ENCODE results near the gene IL11RA.

The IL11RA gene

DNA sequence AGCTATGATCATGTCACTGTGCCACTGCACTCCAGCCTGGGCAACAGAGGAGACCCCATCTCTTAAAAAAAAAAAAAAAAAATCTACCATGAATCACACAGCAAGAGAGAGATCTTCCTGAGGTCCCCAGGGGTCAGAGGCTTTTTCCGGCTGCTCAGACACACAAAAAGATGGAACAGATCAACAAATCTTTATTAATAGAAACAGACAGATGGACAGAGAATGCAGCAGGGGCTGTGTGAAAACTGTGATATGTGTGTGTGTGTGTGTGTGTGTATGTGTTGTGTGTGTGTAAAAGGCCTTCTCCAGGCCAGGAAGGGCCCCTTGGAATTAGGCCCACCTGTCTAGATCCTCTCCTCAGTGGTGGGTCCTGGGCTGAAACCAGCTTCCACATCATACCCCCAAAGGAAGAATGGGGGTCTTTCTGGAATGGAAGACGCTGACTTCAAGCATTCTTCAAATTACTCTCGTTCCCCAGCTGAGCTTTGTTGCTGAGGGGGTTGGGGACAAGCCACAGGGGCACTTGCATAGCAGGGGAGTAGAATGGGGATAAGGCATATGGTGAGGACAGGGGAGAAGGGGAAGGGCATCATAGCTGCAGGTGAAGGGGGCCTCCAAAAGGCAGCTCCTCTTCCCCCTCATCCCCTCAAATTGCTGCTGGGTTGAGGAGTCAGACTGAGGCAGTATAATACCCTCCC is 17.3 kb upstream of the IL11RA start:
- POLR2A ChIA-PET: interaction anchor here (1.0 to 6.0 kb wide), 3 partner anchors 12 to 23 kb away, joined by 3 to 67 read pairs (median 6); partner anchors contain the start of genes GALT and RPP25L
- TF ChIP-seq LEF1 (IDR thresholded peaks at IDR 0.05; ENCODE audit: borderline replicate concordance): no peak
- no peak for TF ChIP-seq ELF4 (IDR thresholded peaks at IDR 0.05)
- no peak for TF ChIP-seq TARDBP (IDR thresholded peaks at IDR 0.05)
- CTCF ChIA-PET: interaction anchor here (0.8 to 3.7 kb wide), 8 partner anchors 10 to 68 kb away, joined by 3 to 15 read pairs (median 5); partner anchors contain the start of genes DCTN3, GALT and RPP25L
- no peak for DNase-seq (ENCODE audit: extremely low spot score)

DNA sequence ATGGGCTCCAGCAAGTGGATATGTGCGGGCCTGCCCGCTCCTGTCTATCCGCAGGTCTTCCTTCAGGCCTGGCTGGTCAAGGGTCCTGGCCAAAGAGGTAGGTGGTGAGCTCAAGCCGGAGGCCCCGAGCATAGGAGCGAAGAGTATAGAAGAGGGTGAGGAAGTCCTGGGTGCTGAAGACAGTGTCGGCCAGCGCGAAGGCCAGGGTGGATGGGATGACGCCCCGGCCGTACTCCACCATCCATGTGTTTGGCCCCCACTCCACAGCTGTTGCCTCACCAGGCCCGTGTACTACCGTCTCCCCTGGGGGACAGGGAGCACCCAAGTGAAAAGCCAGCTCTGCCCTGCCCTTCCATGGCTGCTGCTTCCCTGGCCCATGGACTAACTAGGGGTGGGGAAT is 16.4 kb upstream of the IL11RA start:
- DNase-seq (ENCODE audit: extremely low spot score): no peak
- CTCF ChIA-PET: interaction anchor here (1.3 to 3.7 kb wide), 3 partner anchors 11 to 67 kb away, joined by 5 to 15 read pairs (median 9); partner anchors contain the start of genes GALT and RPP25L
- TF ChIP-seq LEF1 (IDR thresholded peaks at IDR 0.05; ENCODE audit: borderline replicate concordance) (no peak), SUZ12 (IDR thresholded peaks at IDR 0.05) (no peak), SP1 (IDR thresholded peaks at IDR 0.05) (no peak), TARDBP (IDR thresholded peaks at IDR 0.05) (no peak), NFRKB (IDR thresholded peaks at IDR 0.05) (no peak), CTBP1 (IDR thresholded peaks at IDR 0.05; ENCODE audit: borderline replicate concordance) (no peak), HDGF (IDR thresholded peaks at IDR 0.05; ENCODE audit: borderline replicate concordance) (no peak), FOXK2 (IDR thresholded peaks at IDR 0.05) (no peak), L3MBTL2 (conservative IDR thresholded peaks at IDR 0.05) (no peak), ARNT (IDR thresholded peaks at IDR 0.05) (no peak), FOXA1 (IDR thresholded peaks at IDR 0.05) (no peak), ZNF384 (IDR thresholded peaks at IDR 0.05) (no peak), ELF4 (IDR thresholded peaks at IDR 0.05) (no peak), FOXM1 (IDR thresholded peaks at IDR 0.05; ENCODE audit: borderline replicate concordance) (no peak)
- TF ChIP-seq, protein P1, sequence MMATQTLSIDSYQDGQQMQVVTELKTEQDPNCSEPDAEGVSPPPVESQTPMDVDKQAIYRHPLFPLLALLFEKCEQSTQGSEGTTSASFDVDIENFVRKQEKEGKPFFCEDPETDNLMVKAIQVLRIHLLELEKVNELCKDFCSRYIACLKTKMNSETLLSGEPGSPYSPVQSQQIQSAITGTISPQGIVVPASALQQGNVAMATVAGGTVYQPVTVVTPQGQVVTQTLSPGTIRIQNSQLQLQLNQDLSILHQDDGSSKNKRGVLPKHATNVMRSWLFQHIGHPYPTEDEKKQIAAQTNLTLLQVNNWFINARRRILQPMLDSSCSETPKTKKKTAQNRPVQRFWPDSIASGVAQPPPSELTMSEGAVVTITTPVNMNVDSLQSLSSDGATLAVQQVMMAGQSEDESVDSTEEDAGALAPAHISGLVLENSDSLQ (IDR thresholded peaks at IDR 0.05): no peak
- POLR2A ChIA-PET: interaction anchor here (1.0 to 6.0 kb wide), 3 partner anchors 11 to 66 kb away, joined by 3 to 67 read pairs (median 4); partner anchors contain the start of gene GALT

DNA sequence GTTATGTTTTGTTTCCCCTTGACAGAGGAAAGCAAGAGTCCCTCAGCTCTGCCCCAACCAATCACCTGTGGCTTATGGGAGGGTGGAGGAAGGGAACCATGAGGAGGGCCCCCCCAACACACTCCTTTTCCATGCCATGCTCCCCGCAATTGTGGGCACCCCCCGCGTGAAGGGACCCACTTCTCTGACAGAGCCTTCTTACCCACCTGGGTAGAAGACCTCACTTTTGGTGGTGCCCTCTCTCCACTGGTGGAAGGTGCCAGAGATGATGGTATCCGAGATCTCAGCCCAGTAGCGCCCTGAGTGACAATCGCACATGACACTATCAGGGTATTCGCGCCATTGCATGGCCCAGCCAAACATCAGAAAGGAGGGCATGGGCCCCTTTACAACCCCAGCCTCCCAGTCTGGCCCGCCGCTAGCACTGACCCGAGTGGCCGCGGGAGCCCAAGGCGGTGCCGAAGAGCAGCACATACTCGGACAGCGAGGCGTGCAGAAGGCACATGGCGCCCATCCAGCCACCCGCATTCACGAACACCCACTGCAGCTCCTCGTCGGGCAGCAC is 15.1 kb upstream of the IL11RA start:
- TF ChIP-seq SP1 (IDR thresholded peaks at IDR 0.05): no peak
- peak; percentile 94; the same call in 1 of the 2 replicates for TF ChIP-seq L3MBTL2 (conservative IDR thresholded peaks at IDR 0.05)
- TF ChIP-seq ELF4 (IDR thresholded peaks at IDR 0.05): no peak
- ChIA-PET POLR2A (interaction anchor here (0.7 to 6.0 kb wide), 9 partner anchors 10 to 54 kb away, joined by 3 to 67 read pairs (median 5); partner anchors contain the start of genes DCTN3, GALT, IL11RA and RPP25L), CTCF (interaction anchor here (0.9 to 2.2 kb wide), 2 partner anchors 10 to 233 kb away, joined by 5 to 11 read pairs; partner anchors contain the start of gene GALT)
- DNase-seq (ENCODE audit: extremely low spot score): no peak

GRCh38 chr9:34637356-34638137 is 14.4 kb upstream of the IL11RA start, which contains the start of gene SIGMAR1:
Gene SIGMAR1, minus strand, starts transcription at chr9:34637787. Its CDS starts 90 bp downstream, at chr9:34637697.
- CTCF ChIA-PET: interaction anchor here (0.9 to 2.2 kb wide), 2 partner anchors 9 to 233 kb away, joined by 5 to 11 read pairs; partner anchors contain the start of gene GALT
- peak; percentile 91 for DNase-seq (ENCODE audit: extremely low spot score)
- TF ChIP-seq, protein P1 (IDR thresholded peaks at IDR 0.05): no peak
- peak; percentile 40; the same call in 1 of the 2 replicates for TF ChIP-seq ELF4 (IDR thresholded peaks at IDR 0.05)
- no peak for TF ChIP-seq SP1 (IDR thresholded peaks at IDR 0.05)
- TF ChIP-seq ZNF384 (IDR thresholded peaks at IDR 0.05): no peak
- peak; percentile 67 for TF ChIP-seq L3MBTL2 (conservative IDR thresholded peaks at IDR 0.05)
- no peak for TF ChIP-seq ARNT (IDR thresholded peaks at IDR 0.05)
- TF ChIP-seq FOXK2 (IDR thresholded peaks at IDR 0.05): no peak
- no peak for TF ChIP-seq FOXA1 (IDR thresholded peaks at IDR 0.05)
- TF ChIP-seq TARDBP (IDR thresholded peaks at IDR 0.05): no peak
- no peak for TF ChIP-seq FOXM1 (IDR thresholded peaks at IDR 0.05; ENCODE audit: borderline replicate concordance)
- no peak; the same call in 1 of the 2 replicates for TF ChIP-seq BHLHE40 (IDR thresholded peaks at IDR 0.05; ENCODE audit: borderline replicate concordance)
- POLR2A ChIA-PET: interaction anchor here (0.7 to 6.0 kb wide), 17 partner anchors 9 to 65 kb away, joined by 3 to 67 read pairs (median 4); partner anchors contain the start of genes DCTN3, GALT, IL11RA and RPP25L

DNA sequence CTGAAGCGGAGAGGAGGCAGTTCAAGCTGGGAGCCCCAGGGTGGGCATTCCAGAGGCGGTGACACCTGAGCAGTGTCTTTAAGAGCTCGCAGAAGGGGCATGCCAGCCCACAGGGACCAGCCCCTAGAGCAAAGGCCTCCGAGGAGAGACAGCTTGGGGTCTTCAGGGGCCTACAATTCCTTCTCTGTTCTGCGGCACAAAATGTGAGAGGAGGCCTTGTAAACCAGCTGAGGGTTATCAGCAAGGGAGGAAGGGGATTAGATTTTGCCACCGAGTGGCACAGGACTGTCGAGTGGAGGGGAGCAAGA is 13.9 kb upstream of the IL11RA start:
- no peak for DNase-seq (ENCODE audit: extremely low spot score)
- TF ChIP-seq BHLHE40 (IDR thresholded peaks at IDR 0.05; ENCODE audit: borderline replicate concordance) (no peak), NFRKB (IDR thresholded peaks at IDR 0.05) (no peak), LEF1 (IDR thresholded peaks at IDR 0.05; ENCODE audit: borderline replicate concordance) (no peak), CTBP1 (IDR thresholded peaks at IDR 0.05; ENCODE audit: borderline replicate concordance) (no peak), ELF4 (IDR thresholded peaks at IDR 0.05) (no peak), ARNT (IDR thresholded peaks at IDR 0.05) (no peak), FOXA1 (IDR thresholded peaks at IDR 0.05) (no peak), HDGF (IDR thresholded peaks at IDR 0.05; ENCODE audit: borderline replicate concordance) (no peak), TARDBP (IDR thresholded peaks at IDR 0.05) (no peak), ZNF384 (IDR thresholded peaks at IDR 0.05) (no peak), SUZ12 (IDR thresholded peaks at IDR 0.05) (no peak), FOXM1 (IDR thresholded peaks at IDR 0.05; ENCODE audit: borderline replicate concordance) (no peak), FOXK2 (IDR thresholded peaks at IDR 0.05) (no peak)
- TF ChIP-seq, protein P1 (IDR thresholded peaks at IDR 0.05): no peak
- POLR2A ChIA-PET: interaction anchor here (0.7 to 6.0 kb wide), 13 partner anchors 8 to 64 kb away, joined by 3 to 67 read pairs (median 4); partner anchors contain the start of genes DCTN3, GALT, IL11RA and RPP25L

More for the DNA sequence above, 13.9 kb upstream of the IL11RA start:
- CTCF ChIA-PET: interaction anchor here (0.7 to 2.2 kb wide), 3 partner anchors 8 to 63 kb away, joined by 3 to 11 read pairs (median 4); partner anchors contain the start of gene GALT
